ENCODE measurements around the gene RAPSN.

DNA sequence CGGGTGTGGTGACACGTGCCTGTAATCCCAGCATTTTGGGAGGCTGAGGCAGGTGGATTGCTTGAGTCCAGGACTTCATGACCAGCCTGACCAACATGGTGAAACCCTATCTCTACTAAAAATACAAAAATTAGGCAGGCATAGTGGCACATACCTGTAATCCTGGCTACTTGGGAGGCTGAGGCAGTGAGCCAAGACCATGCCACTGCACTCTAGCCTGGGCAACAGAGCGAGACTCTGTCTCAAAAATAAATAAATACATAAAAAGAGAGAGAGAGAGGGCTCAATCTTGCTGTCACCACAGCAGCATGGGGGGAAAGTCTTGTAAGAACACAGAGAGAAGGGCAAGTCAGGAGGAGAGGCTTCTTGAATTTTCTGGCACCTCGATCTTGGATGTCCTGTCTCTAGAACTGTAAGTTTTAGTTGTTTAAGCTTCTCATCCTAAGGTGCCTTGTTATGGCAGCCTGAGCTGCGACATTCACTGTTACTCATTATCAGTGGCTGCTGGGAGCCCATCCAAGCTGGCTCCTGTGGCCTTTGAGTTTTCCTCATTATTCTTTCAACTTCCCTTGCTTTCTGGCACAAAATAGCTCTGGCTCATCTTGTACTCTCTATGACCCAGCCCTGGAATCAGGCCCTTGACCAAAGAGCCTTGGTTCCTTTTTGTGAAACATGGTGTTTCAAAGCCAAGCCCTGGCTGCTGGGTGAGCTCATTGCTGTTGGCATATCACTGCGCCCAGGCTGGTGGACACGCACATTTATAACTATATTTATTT lies 14.7 kb downstream of the RAPSN start:
- no peak for TF ChIP-seq POLR2AphosphoS5 (IDR thresholded peaks at IDR 0.05; ENCODE audit: low read depth, low read length)
- TF ChIP-seq POLR2A (IDR thresholded peaks at IDR 0.05; ENCODE audit: low read depth, low read length), result no peak
- no peak for TF ChIP-seq TAF1 (IDR thresholded peaks at IDR 0.05; ENCODE audit: borderline replicate concordance, low read depth, low read length)
